IPS-18c (cell line): Measurements from ENCODE around the gene SFTPB.
"Not testable (repeated sequence)": the region's sequence is repeated elsewhere in the genome, so short reads cannot be mapped to it uniquely, and the experiment has no call there.

Source experiments
- H3K4me3 ChIP-seq: 2 replicates; pipeline ENCODE4 v1.7.0; 2013; ENCODE audit warnings: low read depth, mild to moderate bottlenecking, low read length, moderate library complexity; ENCODE audit not compliant: insufficient read depth
- H3K9me3 ChIP-seq: one replicate; pipeline ENCODE4 v1.6.1; 2013; ENCODE audit warnings: mild to moderate bottlenecking, low read length, moderate library complexity; ENCODE audit not compliant: control insufficient read depth, insufficient read depth

SFTPB gene

DNA sequence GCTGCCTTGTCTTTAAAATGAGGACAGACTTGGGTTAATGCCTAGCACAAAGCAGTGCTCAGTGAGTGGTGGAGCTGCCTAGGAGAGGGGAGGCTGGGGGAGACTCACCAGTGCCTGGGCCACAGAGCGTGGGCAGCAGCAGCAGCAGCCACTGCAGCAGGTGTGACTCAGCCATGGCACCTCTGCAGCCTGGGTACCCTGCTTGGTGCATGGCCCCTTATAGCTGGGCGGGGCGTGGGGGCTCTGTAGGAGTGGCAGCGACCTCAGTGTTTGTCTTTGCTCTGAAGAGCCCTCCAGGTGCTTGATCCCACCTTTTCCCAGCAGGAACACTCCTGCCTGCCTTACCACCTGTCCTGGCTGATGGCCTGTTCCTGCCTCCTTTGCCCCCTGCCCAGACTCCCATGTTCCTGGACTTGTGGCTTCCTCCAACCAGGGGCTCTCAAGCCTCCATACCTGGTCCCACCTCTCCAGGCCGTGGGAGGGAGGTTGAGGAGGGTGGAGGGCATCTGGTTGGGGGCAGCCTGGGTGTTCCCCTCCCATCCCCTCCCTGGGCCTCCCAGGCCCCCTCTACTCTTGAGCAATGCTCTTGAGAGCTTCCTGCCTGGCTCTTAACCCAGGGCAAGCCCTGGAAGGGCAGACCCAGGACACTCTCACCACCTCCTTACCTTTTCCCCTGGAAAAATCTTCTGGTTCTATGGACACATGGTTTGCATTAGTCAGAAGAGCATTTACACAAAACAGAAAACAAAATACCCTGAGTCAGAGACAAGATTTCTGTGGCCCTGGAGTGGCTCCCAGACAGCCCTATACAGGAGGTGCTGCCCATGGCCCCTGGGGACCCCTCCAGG, at the start of gene SFTPB:
Gene SFTPB, minus strand, starts transcription at position 191 of the 848 bp plus-strand sequence. Its CDS starts 16 bp downstream, at position 175.
- no peak within 1 kb of the TSS for H3K4me3 ChIP-seq

DNA sequence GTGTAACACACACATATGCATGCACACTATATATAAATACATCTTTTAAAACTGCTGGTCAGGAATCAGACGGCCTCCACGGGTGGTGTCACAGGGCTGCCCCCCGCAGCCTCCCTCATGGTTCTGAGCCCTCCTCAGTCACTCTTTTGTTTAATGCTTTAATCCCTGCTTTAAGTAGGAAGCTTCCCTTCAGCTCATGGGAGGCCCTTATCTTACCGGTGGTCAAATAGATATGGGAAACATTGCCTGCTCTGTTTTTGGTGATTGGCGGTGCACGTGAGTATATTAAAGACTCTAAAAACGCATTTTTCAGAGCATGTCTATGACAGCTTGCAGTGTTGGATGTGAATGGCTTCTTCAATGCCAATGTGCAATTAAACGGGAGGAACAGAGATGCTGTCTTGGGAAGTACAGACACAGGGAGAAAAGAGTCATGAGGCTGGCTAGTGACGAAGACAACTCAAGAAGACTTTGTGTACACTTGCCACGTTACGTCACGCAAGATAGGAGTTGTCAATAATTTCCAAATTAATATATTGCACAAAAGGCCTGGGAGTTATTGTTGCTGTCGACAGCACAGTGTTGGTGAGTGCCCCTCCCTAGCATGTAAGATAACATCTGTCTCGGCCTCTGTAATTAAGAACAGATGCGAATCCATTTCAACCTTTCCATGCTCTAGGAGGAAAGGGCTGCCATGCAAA, 49.5 kb upstream of the SFTPB start:
- no peak overlapping the region for H3K4me3 ChIP-seq
- no peaks in the 10 kb centered on the region for H3K9me3 ChIP-seq

More for the DNA sequence above, at the start of gene SFTPB:
- no peaks in the 10 kb centered on the region for H3K9me3 ChIP-seq

DNA sequence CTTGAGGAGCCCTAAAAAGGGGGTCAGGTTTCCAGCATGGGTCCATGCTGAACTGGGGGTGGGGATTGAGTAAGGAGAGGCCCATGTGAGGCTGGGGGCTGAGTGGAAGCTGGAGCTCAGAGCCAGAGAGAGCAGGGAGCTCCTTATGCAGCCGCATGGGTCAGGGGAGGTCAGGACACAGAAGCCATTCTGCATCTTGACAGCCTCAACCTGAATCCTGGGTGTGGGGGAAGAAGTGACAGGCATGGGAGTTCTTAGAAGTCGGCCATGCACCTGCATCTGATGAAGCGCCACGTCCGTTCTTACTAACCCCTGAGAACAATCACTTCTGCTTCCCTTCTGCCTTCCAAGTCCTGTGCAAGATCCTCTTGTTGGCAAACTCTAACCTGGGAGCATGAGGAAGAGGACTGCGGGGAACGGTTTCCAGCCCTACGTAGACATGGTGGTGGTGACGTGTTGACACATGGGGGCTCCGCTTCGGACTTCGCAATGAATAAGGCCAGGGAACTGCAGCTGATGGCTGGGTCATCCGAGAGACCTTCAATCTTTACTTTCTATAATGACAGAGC, 48.4 kb upstream of the SFTPB start:
- H3K4me3 ChIP-seq = no peak overlapping the region
- H3K9me3 ChIP-seq = no peaks in the 10 kb centered on the region

DNA sequence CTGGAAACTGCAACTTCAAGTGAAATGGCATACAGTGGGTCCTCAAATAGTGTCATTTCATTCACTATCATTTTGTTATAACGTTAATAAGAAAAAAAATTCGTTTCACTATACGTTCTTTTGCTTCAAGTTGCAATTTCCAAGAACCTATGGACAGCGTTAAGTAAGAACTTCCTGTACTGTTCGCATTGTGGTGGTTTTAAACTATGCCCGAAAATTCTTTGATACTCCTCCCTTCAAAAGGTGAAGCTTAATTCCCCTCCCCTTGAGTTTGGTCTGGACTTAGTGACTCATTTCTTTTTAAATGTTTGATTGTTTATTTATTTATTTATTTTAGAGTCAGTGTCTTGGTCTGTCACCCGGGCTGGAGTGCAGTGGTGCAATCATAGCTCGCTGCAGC, 46.8 kb upstream of the SFTPB start:
- H3K4me3 ChIP-seq = no peak overlapping the region
- no peaks in the 10 kb centered on the region for H3K9me3 ChIP-seq

DNA sequence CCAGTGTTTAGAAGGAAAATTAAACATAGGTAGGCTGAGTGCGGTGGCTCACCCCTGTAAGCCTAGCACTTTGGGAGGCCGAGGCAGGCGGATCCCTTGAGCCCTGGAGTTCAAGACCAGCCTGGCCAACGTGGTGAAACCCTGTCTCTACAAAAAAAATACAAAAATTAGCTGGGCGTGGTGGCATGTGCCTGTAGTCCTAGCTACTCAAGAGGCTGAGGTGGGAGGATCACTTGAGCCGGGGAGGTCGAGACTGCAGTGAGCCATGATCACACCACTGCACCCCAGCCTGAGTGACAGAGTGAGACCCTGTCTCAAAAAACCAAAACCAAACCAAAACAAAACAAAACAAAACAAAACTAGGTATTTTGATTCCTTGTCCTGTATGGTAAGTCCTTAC, 46.4 kb upstream of the SFTPB start:
- H3K9me3 ChIP-seq, H3K4me3 ChIP-seq: not testable (repeated sequence)

DNA sequence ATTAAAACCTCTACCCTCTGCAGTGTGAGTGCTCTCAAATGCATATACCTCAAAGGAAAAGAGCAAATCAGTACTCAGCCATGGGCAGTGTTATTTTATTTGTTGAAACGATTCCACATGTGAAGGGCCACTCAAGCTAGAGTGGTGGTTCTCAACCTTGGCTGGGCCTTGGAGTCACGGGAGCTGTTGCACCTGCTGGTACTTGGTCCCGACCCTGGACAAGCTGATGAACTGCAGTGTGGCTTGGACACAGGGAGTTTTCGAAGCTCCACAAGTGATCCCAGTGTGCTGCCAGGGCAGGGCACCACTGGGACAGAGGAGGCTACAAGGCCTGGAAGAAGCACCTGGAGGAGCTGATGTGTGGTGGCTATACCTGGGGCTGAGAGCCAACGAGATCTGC, 45.8 kb upstream of the SFTPB start:
- Histone ChIP-seq H3K9me3 (no peaks in the 10 kb centered on the region), H3K4me3 (no peak overlapping the region)

DNA sequence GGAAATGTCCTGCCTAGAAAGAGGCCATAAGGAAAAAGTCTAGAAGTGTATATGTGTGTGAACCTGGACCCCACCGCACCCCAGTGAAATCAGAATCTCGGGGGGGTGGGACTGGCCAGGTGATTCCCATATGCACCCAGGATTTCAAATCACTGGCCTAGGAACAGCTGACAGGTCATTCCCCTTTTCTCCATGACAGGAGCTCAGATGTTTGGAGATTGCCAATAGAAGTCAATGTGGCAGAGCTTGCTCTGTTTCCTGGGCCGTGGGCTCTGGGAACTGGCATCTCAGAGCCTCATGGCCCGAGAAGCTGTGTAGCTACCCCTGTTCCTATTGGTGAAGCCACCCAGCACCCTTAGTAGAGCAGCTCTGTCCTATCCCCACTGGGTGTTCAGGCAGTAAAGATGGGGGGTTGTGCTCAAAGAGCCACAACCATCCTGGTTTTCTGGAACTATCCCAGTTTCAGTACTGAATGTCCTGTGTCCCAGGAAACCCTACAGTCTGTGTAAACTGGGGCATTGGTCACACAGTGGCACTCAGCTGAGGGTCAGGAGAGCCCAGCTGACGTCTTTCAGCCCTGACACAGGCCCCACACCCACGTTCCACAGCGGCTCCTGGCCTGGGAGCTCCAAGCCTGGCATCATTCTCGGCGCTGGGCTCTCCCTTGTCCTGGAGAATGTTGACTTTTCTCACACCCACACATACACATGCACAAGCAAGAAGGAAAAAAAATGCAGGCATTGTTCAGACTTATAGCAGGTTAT, 45.0 kb upstream of the SFTPB start:
- H3K9me3 ChIP-seq = no peaks in the 10 kb centered on the region
- H3K4me3 ChIP-seq = no peak overlapping the region

DNA sequence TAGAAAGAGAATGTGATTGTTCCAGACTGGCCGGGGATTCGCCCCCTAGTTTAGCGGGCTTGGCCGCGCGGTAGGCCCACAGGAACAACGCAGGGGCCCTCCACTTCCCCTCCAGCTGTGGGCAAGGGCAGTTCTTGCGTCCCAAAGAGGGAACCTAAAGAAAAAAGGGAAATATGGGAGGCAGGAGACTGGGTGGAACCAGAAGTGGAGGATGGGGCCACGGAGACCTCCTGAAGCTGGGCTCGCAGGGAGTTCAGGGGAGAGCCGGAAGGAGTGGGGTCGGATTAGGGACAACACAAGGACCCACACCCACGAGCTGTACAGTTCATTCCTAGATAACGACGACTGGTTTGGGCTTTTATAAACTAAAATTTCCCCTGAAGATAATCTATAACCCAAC, 44.3 kb upstream of the SFTPB start:
- Histone ChIP-seq H3K4me3 (no peak overlapping the region), H3K9me3 (no peaks in the 10 kb centered on the region)

DNA sequence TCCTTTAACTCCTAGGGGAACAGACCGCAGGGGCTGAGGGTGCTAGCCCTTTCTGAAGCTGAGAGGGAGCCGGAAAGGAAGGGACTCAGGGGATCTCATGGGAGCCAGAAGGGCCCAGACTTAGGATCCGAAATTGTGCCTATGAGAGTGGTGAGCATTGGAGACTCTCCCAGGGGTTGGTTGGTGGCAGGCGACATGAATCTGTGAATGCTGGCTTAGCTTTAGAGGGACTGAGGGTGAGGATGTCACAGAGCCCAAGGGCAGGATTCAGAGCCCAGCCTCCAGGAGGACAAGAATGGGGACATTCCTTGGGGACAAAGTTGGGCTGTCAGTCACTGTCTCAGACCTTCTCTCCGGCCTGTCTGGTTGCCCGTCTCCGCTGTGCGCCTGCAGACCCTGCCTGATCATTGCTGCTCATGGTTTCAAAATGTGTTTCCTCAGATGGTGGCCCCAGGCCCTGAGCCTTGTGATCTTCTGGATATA, 43.6 kb upstream of the SFTPB start:
- Histone ChIP-seq H3K9me3 (no peaks in the 10 kb centered on the region), H3K4me3 (no peak overlapping the region)

DNA sequence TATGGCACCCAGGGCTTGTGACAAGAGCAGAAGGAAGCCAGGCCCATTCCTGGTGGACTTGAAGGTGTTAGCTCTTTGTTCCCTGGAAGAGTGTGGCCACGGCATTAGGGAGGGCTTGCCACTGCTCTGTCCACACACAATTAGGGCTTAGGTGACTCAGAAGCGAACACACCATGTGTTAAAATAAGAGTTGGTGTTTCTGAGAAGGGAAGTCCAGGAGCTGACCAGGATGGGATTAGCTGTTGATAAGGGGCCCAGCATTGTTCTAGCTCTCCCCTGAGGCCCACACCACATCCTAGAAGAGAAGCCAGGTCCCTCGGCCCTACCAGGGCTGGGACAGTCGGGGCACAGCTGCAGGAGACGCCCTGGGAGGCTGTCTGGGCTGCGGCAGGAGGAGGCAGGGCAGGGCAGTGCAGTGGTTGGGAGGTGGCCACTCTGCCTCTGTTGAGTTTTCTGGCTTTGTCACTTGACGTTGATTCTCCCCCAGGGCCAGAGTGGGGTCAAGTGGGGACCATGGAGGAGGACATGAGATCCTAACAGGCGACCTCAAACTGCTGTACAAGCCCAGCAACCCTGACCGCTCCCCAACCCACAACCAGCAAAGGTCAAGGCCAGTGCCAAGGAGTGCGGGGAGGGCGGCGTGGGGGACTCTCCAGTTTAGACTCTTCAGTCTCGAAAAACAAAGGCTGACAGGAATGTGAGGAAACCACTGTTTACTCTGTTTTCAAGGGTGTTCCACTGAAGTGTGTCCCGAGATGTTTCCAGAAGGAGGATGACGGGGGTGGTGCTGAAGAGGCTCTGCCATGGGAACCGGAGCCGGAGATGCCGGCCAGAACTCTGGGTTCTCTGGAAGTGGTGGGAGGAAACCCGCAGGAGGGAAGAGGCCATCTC, 42.9 kb upstream of the SFTPB start:
- Histone ChIP-seq H3K4me3 (no peak overlapping the region), H3K9me3 (no peaks in the 10 kb centered on the region)

DNA sequence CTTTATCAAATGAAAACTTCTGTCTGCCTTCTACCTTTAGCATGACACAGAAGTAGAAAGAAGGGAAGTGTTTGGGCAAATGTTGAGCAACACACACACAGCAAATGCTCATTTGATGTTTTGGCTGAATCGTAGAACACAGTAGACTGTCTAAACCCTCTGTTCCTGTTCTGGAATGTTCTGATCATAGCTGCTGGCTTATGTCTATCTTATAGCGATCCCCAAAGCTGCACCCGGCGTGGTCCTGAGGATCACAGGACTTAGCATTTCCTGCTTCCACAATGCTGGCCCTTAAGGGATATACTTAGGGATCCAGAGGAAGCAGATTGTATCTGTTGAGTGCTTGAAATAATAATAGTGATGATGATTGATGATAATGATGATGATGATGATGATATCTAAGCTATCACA, 41.4 kb upstream of the SFTPB start:
- Histone ChIP-seq H3K9me3 (no peaks in the 10 kb centered on the region), H3K4me3 (no peak overlapping the region)

DNA sequence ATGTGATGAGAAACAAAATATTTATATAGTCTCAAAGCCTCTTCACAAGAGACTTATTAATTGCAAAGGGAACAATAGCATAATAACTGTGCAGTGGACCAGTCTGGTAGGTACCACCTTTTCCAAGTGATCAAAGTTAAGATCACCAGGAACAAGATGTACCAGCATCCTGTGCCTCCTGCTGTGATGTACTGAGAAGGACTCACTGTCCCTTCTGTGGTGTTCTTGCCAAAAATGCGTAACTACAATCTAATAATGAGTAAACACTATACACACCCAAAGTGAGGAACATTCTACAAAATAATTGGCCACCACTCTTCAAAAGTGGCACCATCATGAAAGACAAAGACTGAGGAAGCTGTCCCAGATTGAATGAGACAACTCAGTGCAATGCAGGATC, 40.6 kb upstream of the SFTPB start:
- H3K9me3 ChIP-seq = no peaks in the 10 kb centered on the region
- no peak overlapping the region for H3K4me3 ChIP-seq

DNA sequence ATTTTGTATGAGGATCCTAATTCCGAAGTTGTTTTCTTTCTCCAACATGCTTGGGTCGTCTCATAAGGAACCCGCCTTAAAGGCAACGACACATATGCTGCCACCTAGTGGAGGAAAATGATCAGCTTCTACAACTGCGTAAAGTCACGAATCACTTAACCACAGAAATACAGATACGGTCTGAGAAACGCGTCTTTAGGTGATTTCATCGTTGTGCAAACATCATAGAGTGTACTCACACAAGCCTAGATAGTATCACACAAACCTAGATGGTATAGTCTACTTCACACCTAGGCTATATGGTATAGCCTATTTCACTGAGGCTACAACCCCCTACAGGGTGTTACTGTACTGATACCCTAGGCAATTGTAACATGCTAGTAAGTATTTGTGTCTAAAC, 39.3 kb upstream of the SFTPB start:
- H3K4me3 ChIP-seq = no peak overlapping the region
- H3K9me3 ChIP-seq = no peaks in the 10 kb centered on the region

DNA sequence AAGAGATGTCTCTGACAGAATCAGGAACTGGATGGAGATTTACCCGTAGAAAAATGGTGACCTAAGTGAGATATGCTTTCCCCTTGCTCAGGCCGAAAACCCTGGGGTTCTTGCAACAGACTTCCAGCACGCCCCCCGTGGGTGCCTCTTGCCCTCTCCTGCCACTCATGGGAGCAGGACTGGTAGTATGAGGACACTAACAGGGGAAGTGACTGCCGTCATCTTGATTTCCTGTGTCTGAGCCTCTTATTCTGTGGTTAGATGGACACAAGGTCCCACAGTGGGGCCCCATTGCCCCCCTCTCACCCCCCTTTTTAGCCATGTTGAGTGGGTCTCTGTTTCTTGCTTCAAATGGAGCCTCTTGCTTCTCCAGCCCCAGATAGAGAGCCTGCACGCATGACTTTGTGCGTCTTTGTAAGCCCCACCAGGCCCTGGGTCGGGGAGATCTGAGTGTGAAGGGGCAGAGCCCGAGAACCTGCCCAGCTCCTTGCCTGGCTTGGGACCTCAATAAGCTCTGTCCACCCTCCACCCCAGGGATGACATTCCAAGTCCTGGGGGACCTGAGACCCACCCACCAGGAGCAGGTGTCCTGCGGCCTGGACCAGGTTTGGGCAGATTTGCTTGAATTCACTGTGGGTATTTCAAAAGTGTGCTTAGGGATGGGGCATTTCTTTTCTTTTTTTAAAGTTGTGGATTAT, 38.7 kb upstream of the SFTPB start:
- Histone ChIP-seq H3K9me3 (no peaks in the 10 kb centered on the region), H3K4me3 (no peak overlapping the region)

DNA sequence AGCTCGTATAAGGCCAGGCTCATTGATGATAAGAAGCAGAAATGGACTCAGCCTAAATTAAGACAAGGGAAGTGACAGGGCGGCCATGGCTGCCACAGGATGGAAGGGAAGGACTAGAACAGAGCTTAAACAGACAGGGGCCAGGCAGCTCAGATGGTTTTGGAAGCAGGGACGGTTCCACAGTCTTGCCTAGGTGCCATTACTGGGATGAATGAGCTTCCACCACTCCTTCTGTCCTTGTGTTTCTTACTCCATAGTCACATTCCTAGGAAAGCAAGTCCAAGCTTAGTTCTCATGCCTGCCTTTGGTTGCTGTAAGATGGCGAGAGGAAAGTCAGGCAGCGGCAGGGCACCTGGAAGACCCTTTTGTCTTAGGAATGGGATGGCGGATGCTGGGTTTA, 38.1 kb upstream of the SFTPB start:
- Histone ChIP-seq H3K4me3 (no peak overlapping the region), H3K9me3 (no peaks in the 10 kb centered on the region)

DNA sequence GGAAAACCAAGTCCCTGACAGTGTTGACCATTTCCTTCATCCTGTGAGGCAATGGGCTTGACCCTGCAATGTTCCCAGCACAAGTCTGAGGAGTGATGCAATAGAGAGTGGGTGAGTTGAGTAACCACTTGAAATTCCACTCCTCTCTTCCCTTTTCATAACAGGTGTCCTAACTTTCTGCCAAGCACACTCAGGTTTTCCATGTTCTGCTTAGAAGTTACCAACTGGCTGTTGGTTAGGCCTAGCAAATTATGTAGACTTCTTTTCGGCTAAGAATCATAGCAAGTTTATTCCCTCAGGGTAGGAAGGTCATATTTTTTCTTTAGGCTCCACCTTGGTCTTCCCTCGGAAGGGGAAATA, 37.7 kb upstream of the SFTPB start:
- Histone ChIP-seq H3K4me3 (no peak overlapping the region), H3K9me3 (no peaks in the 10 kb centered on the region)
